H1 (cell line): ENCODE measurements around the gene KRT84.

Experiments used
- CBX8 ChIP-seq: fragments of 300-800, 300-1000 bp; sonication (generic); IDR thresholded peaks from 2 replicates; pipeline ENCODE4 v1.7.1; 2016; ENCODE audit warnings: low read depth, low read length, borderline replicate concordance
- CTCF ChIP-seq, 3 experiments: IDR thresholded peaks; 1 replicate in 2 of 3; 2 replicates in 1 of 3; pipeline versions ENCODE4 v1.5.1 to v1.6.1; 2011; ENCODE audit warnings: low read length in 3 of 3, mild to moderate bottlenecking in 3 of 3, inconsistent platforms in 2 of 3, low read depth in 1 of 3, moderate library complexity in 1 of 3; ENCODE audit not compliant: insufficient read depth in 1 of 3; ENCODE audit errors: control extremely low read depth in 1 of 3
- FOSL1 ChIP-seq: IDR thresholded peaks from 2 replicates; pipeline ENCODE4 v1.6.1; 2011; ENCODE audit warnings: mild to moderate bottlenecking, low read depth, low read length, moderate library complexity; ENCODE audit not compliant: insufficient read depth
- RFX5 ChIP-seq: IDR thresholded peaks from 2 replicates; pipeline ENCODE4 v1.6.1; 2011; ENCODE audit warnings: low read depth, low read length, improper control_type of control experiment, borderline replicate concordance
- SUZ12 ChIP-seq: fragments of 200-600 bp; sonication (generic); IDR thresholded peaks from 2 replicates; pipeline ENCODE4 v1.6.1; 2012; ENCODE audit warnings: mild to moderate bottlenecking, inconsistent platforms, low read length, moderate library complexity, mixed read lengths

- TF ChIP-seq CBX8 (no peak), CTCF (IDR thresholded peaks at IDR 0.05; ENCODE audit: control extremely low read depth in 1 of 3, insufficient read depth in 1 of 3, low read depth in 1 of 3, low read length in 3 of 3) (no peak), FOSL1 (no peak), SUZ12 (no peak), RFX5 (no peak)
Observed at GRCh38 chr12:52369211-52369610, 16.2 kb downstream of the KRT84 start.
